Neural progenitor cell (in vitro differentiated cells): Measurements from ENCODE around the gene TXLNB. TPM values are rescaled to one million over a fixed set of nuclear protein-coding genes. Genes with fewer than 3 reads are reported as not detected.

Experiments
- DNase-seq: peaks from one replicate; pipeline ENCODE4 v3.0.0-alpha.2; 2016; ENCODE audit warnings: low spot score
- H2AFZ ChIP-seq: fragments of 200-600 bp; sonication (generic); replicated peaks from 2 replicates; pipeline ENCODE4 v1.6.1; 2016; ENCODE audit warnings: antibody characterized with exemption
- H3F3A ChIP-seq: fragments of 200-600 bp; sonication (generic); 2 replicates; pipeline ENCODE4 v1.6.1; 2016; ENCODE audit warnings: antibody characterized with exemption, low read depth
- H3K27ac ChIP-seq: fragments of 200-600 bp; sonication (generic); 2 replicates; pipeline ENCODE4 v1.5.1; 2016; ENCODE audit warnings: mild to moderate bottlenecking
- H3K27me3 ChIP-seq: fragments of 200-600 bp; sonication (generic); 2 replicates; pipeline ENCODE4 v1.6.1; 2016; ENCODE audit warnings: mild to moderate bottlenecking, moderate library complexity
- H3K36me3 ChIP-seq: fragments of 200-600 bp; sonication (generic); 2 replicates; pipeline ENCODE4 v1.5.1; 2016
- H3K4me1 ChIP-seq: fragments of 200-600 bp; sonication (generic); 2 replicates; pipeline ENCODE4 v1.6.1; 2016; ENCODE audit warnings: mixed run types
- H3K4me2 ChIP-seq: fragments of 200-600 bp; sonication (generic); 2 replicates; pipeline ENCODE4 v1.6.1; 2016
- H3K4me3 ChIP-seq: fragments of 200-600 bp; sonication (generic); 2 replicates; pipeline ENCODE4 v1.5.1; 2016
- H3K79me2 ChIP-seq: fragments of 200-600 bp; sonication (generic); 2 replicates; pipeline ENCODE4 v1.6.1; 2016; ENCODE audit warnings: low read depth
- H3K9ac ChIP-seq: fragments of 200-600 bp; sonication (generic); 2 replicates; pipeline ENCODE4 v1.6.1; 2016
- H3K9me3 ChIP-seq: fragments of 200-600 bp; sonication (generic); 2 replicates; pipeline ENCODE4 v1.5.1; 2016; ENCODE audit warnings: low read depth
- H4K20me1 ChIP-seq: fragments of 200-600 bp; sonication (generic); 2 replicates; pipeline ENCODE4 v1.6.1; 2016; ENCODE audit warnings: low read depth
- H3K27ac Mint-ChIP-seq: 3 replicates; pipeline ENCODE4 v1.8.0; 2021; ENCODE audit warnings: mixed read lengths
- H3K27me3 Mint-ChIP-seq: 2 replicates; pipeline ENCODE4 v1.8.0; 2022; ENCODE audit warnings: low read depth, mild to moderate bottlenecking, inconsistent platforms, moderate library complexity, mixed read lengths; ENCODE audit not compliant: insufficient read depth
- H3K36me3 Mint-ChIP-seq: 3 replicates; pipeline ENCODE4 v1.8.0; 2021; ENCODE audit warnings: mixed read lengths
- H3K4me1 Mint-ChIP-seq: 3 replicates; pipeline ENCODE4 v1.8.0; 2021; ENCODE audit warnings: mixed read lengths
- H3K4me3 Mint-ChIP-seq: 3 replicates; pipeline ENCODE4 v1.8.0; 2021; ENCODE audit warnings: mild to moderate bottlenecking, moderate library complexity, mixed read lengths
- H3K9me3 Mint-ChIP-seq: 3 replicates; pipeline ENCODE4 v1.8.0; 2020; ENCODE audit warnings: mixed read lengths
- CTCF ChIP-seq: fragments of 200-600 bp; sonication (generic); IDR thresholded peaks from 2 replicates; pipeline ENCODE4 v1.5.1; 2017; ENCODE audit warnings: antibody characterized with exemption, mild to moderate bottlenecking
- EZH2 ChIP-seq: fragments of 200-600 bp; sonication (generic); IDR thresholded peaks from 2 replicates; pipeline ENCODE4 v1.6.1; 2017; ENCODE audit warnings: antibody characterized with exemption, mild to moderate bottlenecking, moderate library complexity
- EZH2phosphoT487 ChIP-seq: fragments of 200-600 bp; sonication (generic); IDR thresholded peaks from 2 replicates; pipeline ENCODE4 v1.6.1; 2017; ENCODE audit warnings: antibody characterized with exemption
- total RNA-seq: library from RNA; depleted of rRNA; stranded (reverse); fragments of >200 nt; gene quantifications from 2 replicates; pipeline ENCODE4 v1.2.3, GENCODE V29; 2015; ENCODE audit warnings: low replicate concordance

The TXLNB gene
- total RNA-seq, 1 donor from 2014 or later = 0.06 TPM

DNA sequence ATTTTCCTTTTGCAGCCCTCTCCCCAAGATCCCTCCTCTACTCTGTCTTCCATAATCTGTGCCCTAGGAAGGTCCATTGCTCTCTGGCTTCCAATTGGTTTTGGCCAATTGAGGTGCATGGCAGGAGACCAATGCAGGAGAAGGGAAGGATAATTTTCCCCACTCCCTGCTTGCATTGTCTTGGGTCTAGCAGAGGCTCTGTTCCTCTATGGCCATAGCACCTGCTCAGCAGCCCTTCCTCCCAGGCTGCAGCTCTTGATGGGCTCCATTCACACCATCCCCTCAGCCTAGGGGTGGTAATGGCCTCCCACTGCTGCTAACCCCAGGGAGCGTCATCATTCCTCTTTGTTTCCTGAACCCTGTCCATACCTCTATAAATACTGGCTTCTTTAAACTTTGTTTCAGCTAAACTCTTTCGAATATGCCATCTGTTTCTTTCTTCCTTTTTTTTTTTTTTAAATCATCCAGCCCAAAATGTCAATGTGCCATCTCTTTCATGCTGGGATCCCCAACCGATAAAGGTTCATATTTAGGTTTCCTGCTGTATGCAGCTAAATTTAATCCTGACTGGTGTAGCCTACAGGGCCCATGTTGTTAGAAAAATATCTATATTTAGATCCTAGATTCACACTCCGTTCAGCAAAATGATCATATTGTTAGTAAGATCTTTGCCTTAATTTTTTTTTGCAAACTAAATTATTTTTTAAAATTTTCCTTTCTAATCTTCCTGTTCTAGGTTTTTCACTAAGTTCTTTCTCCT is 93.1 kb downstream of the TXLNB start:
- no peaks in the 10 kb centered on the region for H3K36me3 ChIP-seq
- H3K9ac ChIP-seq = no peak overlapping the region
- no peaks in the 10 kb centered on the region for H3K4me1 ChIP-seq
- Mint-ChIP-seq H3K36me3 (no peaks in the 10 kb centered on the region), H3K27me3 (no peaks in the 10 kb centered on the region), H3K27ac (no peak overlapping the region), H3K4me1 (no peaks in the 10 kb centered on the region), H3K4me3 (no peak overlapping the region), H3K9me3 (no peaks in the 10 kb centered on the region)
- H3K27me3 ChIP-seq = no peaks in the 10 kb centered on the region
- no peak overlapping the region for H2AFZ ChIP-seq
- H3K4me2 ChIP-seq = no peak overlapping the region
- no peak for TF ChIP-seq EZH2
- TF ChIP-seq CTCF = no peak
- TF ChIP-seq EZH2phosphoT487 = no peak
- H3K9me3 ChIP-seq = no peaks in the 10 kb centered on the region
- H3K4me3 ChIP-seq = no peak overlapping the region
- H3K79me2 ChIP-seq = no peaks in the 10 kb centered on the region
- no peak overlapping the region for H3K27ac ChIP-seq
- no peaks in the 10 kb centered on the region for H3F3A ChIP-seq
- DNase-seq = no peak
- no peaks in the 10 kb centered on the region for H4K20me1 ChIP-seq

- Histone ChIP-seq H3K9me3 (no peaks in the 10 kb centered on the region), H3K4me2 (no peak overlapping the region), H3K4me3 (no peak overlapping the region), H3K27ac (no peak overlapping the region), H3F3A (no peaks in the 10 kb centered on the region), H3K36me3 (no peaks in the 10 kb centered on the region), H3K79me2 (no peaks in the 10 kb centered on the region), H3K27me3 (no peaks in the 10 kb centered on the region), H3K4me1 (no peaks in the 10 kb centered on the region), H4K20me1 (no peaks in the 10 kb centered on the region), H3K9ac (no peak overlapping the region), H2AFZ (no peak overlapping the region)
- peaks cover 2% of the 10 kb centered on the region for H3K27me3 Mint-ChIP-seq
- H3K4me1 Mint-ChIP-seq = no peaks in the 10 kb centered on the region
- no peaks in the 10 kb centered on the region for H3K9me3 Mint-ChIP-seq
- H3K4me3 Mint-ChIP-seq = no peak overlapping the region
- no peaks in the 10 kb centered on the region for H3K36me3 Mint-ChIP-seq
- no peak for DNase-seq
- no peak overlapping the region for H3K27ac Mint-ChIP-seq
- TF ChIP-seq EZH2 = no peak
- TF ChIP-seq EZH2phosphoT487 = no peak
- no peak for TF ChIP-seq CTCF
Measured at GRCh38 chr6:139194740-139195139, 97.1 kb downstream of the TXLNB start.

Other genes with a start within 250 kb of the TXLNB start
- gene HECA, start 156.9 kb downstream of the TXLNB start, total RNA-seq = 10.3 and 12.7 TPM in 2 replicates
- gene CITED2, start 82.7 kb upstream of the TXLNB start, total RNA-seq = 215 and 222 TPM in 2 replicates